GM08714 (cell line): ENCODE measurements around the gene FRMD5.
"Not testable (repeated sequence)": the region's sequence is repeated elsewhere in the genome, so short reads cannot be mapped to it uniquely, and the experiment has no call there.

ENCODE experiments used
- H3K4me3 ChIP-seq: fragments of 200-500 bp; sonication (Bioruptor generic); 2 replicates; pipeline ENCODE4 v1.5.1; 2014; ENCODE audit warnings: mild to moderate bottlenecking, low read length, inconsistent platforms
- ZNF274 ChIP-seq: IDR thresholded peaks from 2 replicates; pipeline ENCODE4 v1.6.1; 2012; ENCODE audit warnings: mild to moderate bottlenecking, low read depth, low read length

The FRMD5 gene

DNA sequence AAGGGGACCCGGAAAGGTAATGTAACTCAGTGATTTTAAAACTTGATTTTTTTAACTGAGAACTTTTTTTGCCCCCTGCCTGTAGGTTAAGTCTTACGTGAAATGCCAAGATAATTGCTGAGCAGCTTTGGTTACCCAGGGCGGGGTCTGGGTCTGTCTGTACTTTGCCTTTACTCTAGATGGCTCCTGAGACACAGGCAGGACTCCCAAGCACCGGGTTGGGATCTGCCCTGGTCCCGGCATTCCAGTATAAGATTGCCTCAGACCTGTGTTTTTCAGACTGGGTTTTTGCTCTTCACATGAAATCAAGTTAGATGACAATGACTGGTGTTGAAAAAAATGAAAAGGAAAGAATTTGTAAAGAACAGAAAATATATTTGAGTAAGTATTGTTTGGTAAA, 328.0 kb downstream of the FRMD5 start:
- TF ChIP-seq ZNF274 = no peak
- no peak overlapping the region for H3K4me3 ChIP-seq

DNA sequence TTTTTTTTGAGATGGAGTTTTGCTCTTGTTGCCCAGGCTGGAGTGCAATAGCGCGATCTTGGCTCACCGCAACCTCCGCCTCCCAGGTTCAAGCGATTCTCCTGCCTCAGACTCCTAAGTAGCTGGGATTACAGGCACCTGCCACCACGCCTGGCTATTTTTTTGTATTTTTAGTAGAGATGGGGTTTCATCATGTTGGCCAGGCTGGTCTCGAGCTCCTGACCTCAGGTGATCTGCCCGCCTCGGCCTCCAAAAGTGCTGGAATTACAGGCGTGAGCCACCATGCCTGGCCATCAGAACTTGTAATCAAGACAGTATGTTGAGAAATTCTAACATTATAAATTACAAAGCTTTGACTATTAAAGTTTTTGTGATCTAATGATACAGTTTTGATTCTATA, 328.4 kb downstream of the FRMD5 start:
- H3K4me3 ChIP-seq = not testable (repeated sequence)

DNA sequence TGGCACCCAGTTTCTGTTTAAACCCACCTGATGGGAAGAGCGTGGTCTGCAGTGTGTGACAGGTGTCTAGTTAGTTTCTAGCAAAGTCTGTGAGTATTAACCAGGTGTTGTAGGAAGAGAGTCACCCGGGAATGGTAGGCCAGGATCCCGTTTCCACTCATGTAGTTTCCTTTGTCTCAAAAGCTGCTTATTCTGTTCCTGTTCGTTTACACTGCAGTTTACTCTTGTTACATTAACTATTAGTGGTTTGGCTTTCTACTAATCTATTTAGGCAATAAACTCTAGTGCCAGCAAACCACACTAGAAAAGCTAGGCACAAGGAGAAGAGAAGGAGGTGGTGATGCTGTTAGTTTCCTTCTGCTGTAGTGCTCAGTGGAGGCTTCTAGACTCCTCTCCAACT, 335.5 kb downstream of the FRMD5 start:
- TF ChIP-seq ZNF274 = no peak

DNA sequence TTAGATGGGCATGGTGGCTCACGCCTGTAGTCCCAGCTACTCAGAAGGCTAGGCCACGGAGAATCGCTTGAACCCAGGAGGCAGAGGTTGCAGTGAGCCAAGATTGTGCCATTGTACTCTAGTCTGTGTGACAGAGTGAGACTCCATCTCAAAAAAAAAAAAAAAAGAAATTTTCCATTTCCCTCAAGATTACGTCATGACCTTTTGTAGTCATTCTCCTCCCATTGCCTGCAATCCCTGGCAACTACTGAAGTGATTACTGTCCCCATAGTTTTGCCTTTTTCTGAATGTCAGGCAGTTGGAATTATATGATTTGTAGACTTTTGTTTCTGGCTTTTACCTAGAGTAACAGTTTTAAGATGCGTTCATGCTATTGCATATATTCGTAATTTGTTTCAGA, 340.3 kb downstream of the FRMD5 start:
- no peak for TF ChIP-seq ZNF274
- no peak overlapping the region for H3K4me3 ChIP-seq

More for the DNA sequence above, 335.5 kb downstream of the FRMD5 start:
- no peak overlapping the region for H3K4me3 ChIP-seq

DNA sequence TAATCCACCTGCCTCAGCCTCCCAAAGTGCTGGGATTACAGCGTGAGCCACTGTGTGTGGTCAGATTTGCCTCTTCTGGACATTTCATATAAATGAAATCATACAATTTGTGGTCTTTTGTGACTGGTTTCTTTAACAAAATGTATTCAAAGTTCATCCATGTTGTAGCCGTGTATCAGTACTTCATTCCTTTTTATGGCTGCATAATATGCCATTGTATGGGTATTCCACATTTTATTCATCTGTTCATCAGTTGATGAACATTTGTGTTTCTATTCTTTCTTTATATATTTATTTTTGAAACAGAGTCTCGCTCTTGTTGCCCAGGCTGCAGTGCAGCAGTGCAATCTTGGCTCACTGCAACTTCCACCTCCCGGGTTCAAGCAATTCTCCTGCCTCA, 342.5 kb downstream of the FRMD5 start:
- no peak for TF ChIP-seq ZNF274
- H3K4me3 ChIP-seq = no peak overlapping the region

DNA sequence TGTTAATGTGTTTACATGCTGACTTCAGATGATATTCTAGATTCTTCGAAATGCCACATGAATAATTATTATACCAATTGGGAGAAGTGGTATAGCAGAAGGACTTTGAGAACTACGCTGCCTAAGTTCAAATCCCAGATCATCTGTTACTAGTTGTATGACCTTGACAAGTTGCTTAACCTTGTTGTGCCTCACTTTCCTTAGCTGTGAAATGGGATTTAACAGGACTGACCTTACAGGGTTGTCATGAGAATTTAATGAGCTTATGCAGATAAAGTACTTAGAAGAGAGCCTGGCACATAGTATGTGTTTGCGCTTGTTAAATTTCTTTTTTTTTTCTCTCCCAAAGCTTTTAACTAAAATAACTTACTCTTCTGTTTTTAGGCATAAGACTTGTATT, 343.8 kb downstream of the FRMD5 start:
- TF ChIP-seq ZNF274 = no peak
- H3K4me3 ChIP-seq = no peak overlapping the region

DNA sequence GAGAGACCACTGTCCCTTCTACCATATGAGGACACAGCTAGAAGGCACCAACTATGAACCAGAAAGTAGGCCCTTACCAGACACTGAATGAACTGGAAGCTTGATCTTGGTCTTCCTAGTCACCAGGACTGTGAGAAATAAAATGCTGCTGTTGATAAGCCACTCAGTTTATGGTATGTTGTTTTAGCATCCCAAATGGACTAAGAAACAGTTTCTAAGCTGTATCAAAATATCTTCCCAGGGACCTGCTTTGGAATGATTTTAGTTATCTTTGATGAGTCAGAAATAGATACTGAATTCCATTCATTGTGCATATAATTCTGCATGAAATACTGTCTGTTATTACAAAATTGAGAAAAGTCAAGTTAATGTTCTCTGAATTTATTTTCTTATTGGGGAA, 349.6 kb downstream of the FRMD5 start:
- no peak overlapping the region for H3K4me3 ChIP-seq
- no peak for TF ChIP-seq ZNF274

DNA sequence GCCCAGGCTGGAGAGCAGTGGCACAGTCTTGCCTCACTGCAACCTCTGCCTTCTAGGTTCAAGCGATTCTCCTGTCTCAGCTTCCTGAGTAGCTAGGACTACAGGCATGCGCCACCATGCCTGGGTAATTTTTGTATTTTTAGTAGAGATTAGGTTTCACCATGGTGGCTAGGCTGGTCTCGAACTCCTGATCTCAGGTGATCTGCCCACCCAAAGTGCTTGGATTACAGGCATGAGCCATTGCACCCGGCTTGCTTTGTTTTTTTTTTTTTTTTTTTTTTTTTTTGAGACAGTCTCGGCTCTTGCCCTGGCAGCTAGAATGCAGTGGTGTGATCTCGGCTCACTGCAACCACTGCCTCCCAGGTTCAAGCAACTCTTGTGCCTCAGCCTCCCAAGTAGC, 362.6 kb downstream of the FRMD5 start:
- H3K4me3 ChIP-seq = not testable (repeated sequence)

DNA sequence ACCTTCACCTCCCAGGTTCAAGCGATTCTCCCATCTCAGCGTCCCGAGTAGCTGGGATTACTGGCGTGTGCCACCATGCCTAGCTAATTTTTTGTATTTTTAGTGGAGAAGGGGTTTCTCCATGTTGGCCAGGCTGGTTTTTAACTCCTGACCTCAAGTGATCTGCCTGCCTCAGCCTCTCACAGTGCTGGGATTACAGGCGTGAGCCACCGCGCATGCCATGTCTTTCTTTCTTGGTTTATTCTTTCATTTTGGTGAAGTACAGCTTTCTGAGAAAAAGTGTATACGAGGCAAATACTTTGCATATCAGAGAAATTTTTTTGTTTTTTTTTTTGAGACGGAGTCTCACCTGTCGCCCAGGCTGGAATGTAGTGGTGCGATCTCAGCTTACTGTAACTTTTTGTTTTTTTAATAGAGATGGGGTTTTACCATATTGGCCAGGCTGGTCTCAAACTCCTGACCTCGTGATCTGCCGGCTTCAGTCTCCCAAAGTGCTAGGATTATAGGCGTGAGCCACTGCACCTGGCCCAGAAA, 363.5 kb downstream of the FRMD5 start:
- H3K4me3 ChIP-seq = not testable (repeated sequence)

DNA sequence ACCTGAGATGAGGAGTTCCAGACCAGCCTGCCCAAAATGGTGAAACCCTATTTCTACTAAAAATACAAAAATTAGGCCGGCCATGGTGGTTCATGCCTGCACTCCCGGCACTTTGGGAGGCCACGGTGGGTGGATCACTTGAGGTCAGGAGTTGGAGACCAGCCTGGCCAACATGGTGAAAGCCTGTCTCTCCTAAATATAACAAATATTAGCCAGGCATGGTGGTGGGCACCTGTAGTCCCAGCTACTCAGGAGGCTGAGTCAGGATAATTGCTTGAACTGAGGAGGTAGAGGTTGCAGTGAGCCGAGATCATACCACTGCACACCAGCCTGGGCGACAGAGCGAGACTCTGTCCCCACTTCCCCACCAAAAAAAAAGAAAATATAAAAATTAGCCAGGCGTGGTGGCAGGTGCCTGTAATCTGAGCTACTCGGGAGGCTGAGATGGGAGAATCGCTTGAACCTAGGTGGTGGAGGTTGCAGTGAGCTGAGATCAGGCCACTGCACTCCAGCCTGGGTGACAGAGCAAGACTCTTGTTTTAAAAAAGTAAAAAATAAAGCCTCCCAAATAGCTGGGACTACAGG, 364.3 kb downstream of the FRMD5 start:
- H3K4me3 ChIP-seq = not testable (repeated sequence)

DNA sequence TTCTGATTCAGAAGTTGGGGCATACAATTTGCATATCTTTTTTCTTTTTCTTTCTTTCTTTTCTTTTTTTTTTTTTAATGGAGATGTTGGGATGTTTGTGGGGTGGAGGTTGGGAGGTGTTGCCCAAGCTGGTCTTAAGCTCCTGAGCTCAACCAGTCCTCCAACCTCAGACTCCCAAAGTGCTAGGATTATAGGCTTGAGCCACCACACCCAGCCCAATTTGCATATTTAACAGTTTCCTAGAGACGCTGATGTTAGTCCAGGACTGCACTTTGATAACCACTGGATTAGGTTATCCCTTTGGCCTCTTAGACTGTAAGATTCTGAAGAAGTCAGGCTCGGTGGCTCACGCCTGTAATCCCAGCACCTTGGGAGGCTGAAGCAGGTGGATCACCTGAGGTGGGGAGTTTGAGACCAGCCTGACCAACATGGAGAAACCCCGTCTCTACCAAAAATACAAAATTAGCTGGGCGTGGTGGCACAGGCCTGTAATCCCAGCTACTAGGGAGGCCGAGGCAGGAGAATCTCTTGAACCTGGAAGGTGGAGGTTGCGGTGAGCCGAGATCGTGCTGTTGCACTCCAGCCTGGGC, 365.0 kb downstream of the FRMD5 start:
- not testable (repeated sequence) for H3K4me3 ChIP-seq

DNA sequence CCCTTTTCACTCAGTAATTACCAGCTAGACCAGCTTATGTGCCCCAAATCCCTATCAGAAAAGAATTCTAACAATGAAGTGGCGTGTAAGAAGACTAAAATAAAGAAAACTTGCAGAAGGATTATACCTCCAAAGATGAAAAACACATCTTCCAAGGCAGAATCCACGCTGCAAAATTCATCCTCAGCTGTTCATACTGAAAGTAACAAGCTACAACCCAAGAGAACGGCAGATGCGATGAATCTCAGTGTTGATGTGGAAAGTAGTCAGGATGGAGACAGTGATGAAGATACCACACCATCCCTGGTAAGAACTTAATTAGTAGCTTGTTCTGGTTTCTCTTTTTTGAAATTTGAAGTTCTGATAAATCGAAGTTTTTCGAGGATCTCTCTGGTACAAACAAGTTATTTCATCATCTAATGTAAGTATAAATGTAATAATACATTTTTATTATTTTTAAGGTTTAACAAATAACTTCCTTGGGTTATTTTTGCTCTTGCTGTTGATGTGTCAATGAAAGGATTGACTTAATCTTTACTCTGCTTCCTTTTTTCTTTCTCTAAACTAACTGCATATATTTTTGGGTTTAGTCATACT, 366.9 kb downstream of the FRMD5 start:
- no peak for TF ChIP-seq ZNF274
- peak overlapping the region; percentile 97 for H3K4me3 ChIP-seq

DNA sequence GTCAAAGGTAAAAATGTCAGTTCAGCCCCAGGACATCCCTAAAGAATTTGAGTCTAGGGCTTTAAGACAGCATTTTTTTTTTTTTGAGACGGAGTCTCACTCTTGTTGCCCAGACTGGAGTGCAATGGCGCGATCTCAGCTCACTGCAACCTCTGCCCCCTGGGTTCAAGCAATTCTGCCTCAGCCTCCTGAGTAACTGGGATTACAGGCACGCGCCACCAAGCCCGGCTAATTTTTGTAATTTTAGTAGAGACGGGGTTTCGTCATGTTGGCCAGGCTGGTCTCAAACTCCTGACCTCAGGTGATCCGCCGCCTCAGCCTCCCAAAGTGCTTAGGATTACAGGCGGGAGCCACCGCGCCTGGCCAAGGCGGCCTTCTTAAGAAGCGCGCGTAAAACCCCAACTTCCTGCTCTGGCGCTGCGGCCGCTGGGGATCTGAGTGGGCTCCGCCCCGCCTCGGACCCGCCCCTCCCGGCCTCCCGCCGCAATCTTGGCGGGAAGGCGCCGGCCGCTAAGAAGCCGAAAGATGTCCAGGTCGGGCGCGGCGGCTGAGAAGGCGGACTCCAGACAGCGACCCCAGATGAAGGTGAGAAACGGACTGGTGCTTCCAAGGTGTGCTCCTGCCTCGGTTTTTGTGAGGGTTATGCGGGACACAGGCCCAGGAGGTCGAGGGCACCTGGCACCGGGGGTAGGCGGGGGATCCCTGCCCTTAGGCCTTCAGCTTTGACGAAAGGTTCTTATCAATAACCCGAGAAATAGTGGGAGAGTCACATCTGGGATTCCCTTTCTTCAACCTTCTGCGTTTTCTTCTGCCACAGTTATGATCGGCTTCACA, 368.3 kb downstream of the FRMD5 start, which contains the start of gene WDR76:
TSS of gene WDR76 (plus strand) at position 495 of the 834 bp plus-strand sequence. CDS start at position 526, 31 bp downstream.
- H3K4me3 ChIP-seq = peak within 1 kb of the TSS; percentile 97
- no peak for TF ChIP-seq ZNF274

DNA sequence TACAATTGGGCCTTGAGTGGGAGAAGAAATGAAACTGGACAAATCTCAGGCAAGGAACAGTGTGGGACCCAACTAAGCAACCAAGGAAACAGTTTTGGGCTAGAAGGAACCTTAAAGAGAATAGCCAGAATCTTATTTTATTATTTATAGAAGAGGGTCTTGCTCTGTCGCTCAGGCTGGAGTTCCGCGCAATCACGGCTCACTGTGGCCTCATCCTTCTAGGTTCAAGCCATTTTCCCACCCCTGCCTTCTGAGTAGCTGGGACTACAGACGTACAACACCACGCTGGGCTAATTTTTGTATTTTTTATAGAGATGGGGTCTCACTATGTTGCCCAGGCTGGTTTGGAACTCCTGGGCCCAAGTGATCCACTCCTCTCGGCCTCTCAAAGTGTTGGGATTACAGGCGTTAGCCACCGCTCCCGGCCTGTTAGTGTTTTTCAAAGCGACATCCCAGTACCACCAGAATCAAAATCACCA, 369.0 kb downstream of the FRMD5 start:
- TF ChIP-seq ZNF274 = no peak
- no peak overlapping the region; the same call in 1 of the 2 replicates for H3K4me3 ChIP-seq

DNA sequence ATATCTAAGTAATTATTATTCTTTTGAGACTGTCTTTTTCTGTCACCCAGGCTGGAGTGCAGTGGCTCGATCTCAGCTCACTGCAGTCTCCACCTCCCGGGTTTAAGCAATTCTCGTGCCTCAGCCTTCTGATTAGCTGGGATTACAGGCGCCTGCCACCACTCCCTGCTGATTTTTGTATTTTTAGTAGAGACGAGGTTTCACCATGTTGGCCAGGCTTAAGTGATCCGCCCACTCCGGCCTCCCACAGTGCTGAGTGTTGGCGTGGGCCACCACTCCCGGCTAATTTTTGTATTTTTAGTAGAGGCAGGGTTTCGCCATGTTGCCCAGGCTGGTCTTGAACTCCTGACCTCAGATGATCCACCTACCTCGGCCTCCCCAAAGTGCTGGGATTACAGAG, 369.8 kb downstream of the FRMD5 start:
- H3K4me3 ChIP-seq = not testable (repeated sequence)
